H1 (cell line): Measurements from ENCODE around the gene ADRM1.

ENCODE experiments used
- EGR1 ChIP-seq: IDR thresholded peaks from 2 replicates; pipeline ENCODE4 v1.6.1; 2011; ENCODE audit warnings: low read depth, low read length, borderline replicate concordance
- EZH2 ChIP-seq: fragments of 200-600 bp; sonication (generic); IDR thresholded peaks from 2 replicates; pipeline ENCODE4 v1.7.1; 2012; ENCODE audit warnings: low read depth, mild to moderate bottlenecking, moderate library complexity, low read length, inconsistent platforms; ENCODE audit not compliant: severe bottlenecking
- GABPA ChIP-seq: IDR thresholded peaks from 2 replicates; pipeline ENCODE4 v1.6.1; 2011; ENCODE audit warnings: mild to moderate bottlenecking, low read length, moderate library complexity, borderline replicate concordance; ENCODE audit not compliant: insufficient read depth
- HDAC2 ChIP-seq, 2 experiments: fragments of 300-600 bp in 1 of 2; sonication (generic) in 1 of 2; IDR thresholded peaks; 2 replicates each; pipeline ENCODE4 v1.6.1; 2011 to 2012; ENCODE audit warnings: low read depth in 2 of 2, low read length in 2 of 2, mild to moderate bottlenecking in 2 of 2, moderate library complexity in 2 of 2, borderline replicate concordance in 1 of 2, inconsistent platforms in 1 of 2
- JUN ChIP-seq: IDR thresholded peaks from 2 replicates; pipeline ENCODE4 v1.6.1; 2011; ENCODE audit warnings: low read depth, mild to moderate bottlenecking, improper control_type of control experiment, low read length
- MAX ChIP-seq: IDR thresholded peaks from 2 replicates; pipeline ENCODE4 v1.6.1; 2012; ENCODE audit warnings: inconsistent platforms
- SIN3A ChIP-seq, 2 experiments: IDR thresholded peaks in 1 of 2; conservative IDR thresholded peaks in 1 of 2; 2 replicates each; pipeline ENCODE4 v1.6.1; 2011 to 2012; ENCODE audit warnings: low read length in 2 of 2, improper control_type of control experiment in 1 of 2, low read depth in 1 of 2, mild to moderate bottlenecking in 1 of 2
- SP1 ChIP-seq: IDR thresholded peaks from 2 replicates; pipeline ENCODE4 v1.6.1; 2011; ENCODE audit warnings: low read depth, low read length
- YY1 ChIP-seq: IDR thresholded peaks from 2 replicates; pipeline ENCODE4 v1.6.1; 2011; ENCODE audit warnings: low read depth, mild to moderate bottlenecking, low read length
- ZNF274 ChIP-seq: IDR thresholded peaks from 2 replicates; pipeline ENCODE4 v1.7.0; 2012; ENCODE audit warnings: low read length, borderline replicate concordance; ENCODE audit errors: extremely low read depth
- TF ChIP-seq, protein P1 (sequence below), 3 experiments: IDR thresholded peaks; 1 replicate in 2 of 3; 2 replicates in 1 of 3; pipeline versions ENCODE4 v1.5.1 to v1.6.1; 2011; ENCODE audit warnings: low read length in 3 of 3, mild to moderate bottlenecking in 3 of 3, inconsistent platforms in 2 of 3, low read depth in 1 of 3, moderate library complexity in 1 of 3; ENCODE audit not compliant: insufficient read depth in 1 of 3; ENCODE audit errors: control extremely low read depth in 1 of 3
- TF ChIP-seq, protein P2 (sequence below): IDR thresholded peaks from 2 replicates; pipeline ENCODE4 v1.6.1; 2012; ENCODE audit warnings: low read length, inconsistent platforms

- TF ChIP-seq, protein P1, sequence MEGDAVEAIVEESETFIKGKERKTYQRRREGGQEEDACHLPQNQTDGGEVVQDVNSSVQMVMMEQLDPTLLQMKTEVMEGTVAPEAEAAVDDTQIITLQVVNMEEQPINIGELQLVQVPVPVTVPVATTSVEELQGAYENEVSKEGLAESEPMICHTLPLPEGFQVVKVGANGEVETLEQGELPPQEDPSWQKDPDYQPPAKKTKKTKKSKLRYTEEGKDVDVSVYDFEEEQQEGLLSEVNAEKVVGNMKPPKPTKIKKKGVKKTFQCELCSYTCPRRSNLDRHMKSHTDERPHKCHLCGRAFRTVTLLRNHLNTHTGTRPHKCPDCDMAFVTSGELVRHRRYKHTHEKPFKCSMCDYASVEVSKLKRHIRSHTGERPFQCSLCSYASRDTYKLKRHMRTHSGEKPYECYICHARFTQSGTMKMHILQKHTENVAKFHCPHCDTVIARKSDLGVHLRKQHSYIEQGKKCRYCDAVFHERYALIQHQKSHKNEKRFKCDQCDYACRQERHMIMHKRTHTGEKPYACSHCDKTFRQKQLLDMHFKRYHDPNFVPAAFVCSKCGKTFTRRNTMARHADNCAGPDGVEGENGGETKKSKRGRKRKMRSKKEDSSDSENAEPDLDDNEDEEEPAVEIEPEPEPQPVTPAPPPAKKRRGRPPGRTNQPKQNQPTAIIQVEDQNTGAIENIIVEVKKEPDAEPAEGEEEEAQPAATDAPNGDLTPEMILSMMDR (IDR thresholded peaks at IDR 0.05; ENCODE audit: control extremely low read depth in 1 of 3, insufficient read depth in 1 of 3, low read depth in 1 of 3, low read length in 3 of 3): no peak
- TF ChIP-seq SP1: no peak
- TF ChIP-seq MAX: no peak
- no peak for TF ChIP-seq HDAC2 (IDR thresholded peaks at IDR 0.05; ENCODE audit: borderline replicate concordance in 1 of 2, low read depth in 2 of 2, low read length in 2 of 2)
- no peak for TF ChIP-seq JUN
- no peak for TF ChIP-seq GABPA
- TF ChIP-seq SIN3A (conservative IDR thresholded peaks at IDR 0.05 in 1 of 2, IDR thresholded peaks at IDR 0.05 in 1 of 2; ENCODE audit: low read depth in 1 of 2, low read length in 2 of 2): no peak
- TF ChIP-seq, protein P2, sequence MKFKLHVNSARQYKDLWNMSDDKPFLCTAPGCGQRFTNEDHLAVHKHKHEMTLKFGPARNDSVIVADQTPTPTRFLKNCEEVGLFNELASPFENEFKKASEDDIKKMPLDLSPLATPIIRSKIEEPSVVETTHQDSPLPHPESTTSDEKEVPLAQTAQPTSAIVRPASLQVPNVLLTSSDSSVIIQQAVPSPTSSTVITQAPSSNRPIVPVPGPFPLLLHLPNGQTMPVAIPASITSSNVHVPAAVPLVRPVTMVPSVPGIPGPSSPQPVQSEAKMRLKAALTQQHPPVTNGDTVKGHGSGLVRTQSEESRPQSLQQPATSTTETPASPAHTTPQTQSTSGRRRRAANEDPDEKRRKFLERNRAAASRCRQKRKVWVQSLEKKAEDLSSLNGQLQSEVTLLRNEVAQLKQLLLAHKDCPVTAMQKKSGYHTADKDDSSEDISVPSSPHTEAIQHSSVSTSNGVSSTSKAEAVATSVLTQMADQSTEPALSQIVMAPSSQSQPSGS: no peak
- TF ChIP-seq YY1: no peak
- TF ChIP-seq ZNF274: no peak
- TF ChIP-seq EGR1: no peak
- no peak for TF ChIP-seq EZH2
Measured at GRCh38 chr20:62317167-62317655, 14.4 kb downstream of the ADRM1 start.
